Measurements from ENCODE around the gene SOX13. TPM values are rescaled to one million over a fixed set of nuclear protein-coding genes. Genes with fewer than 3 reads are reported as not detected.

Gene SOX13
- total RNA-seq (2.2 TPM), polyA plus RNA-seq (3.8 TPM)
- long read RNA-seq, donor 1: 0 reads
- long read RNA-seq, donor 2, partial matches to known transcripts: 0 of 1 reads
- long read RNA-seq, donor 2, other reads (novel, unspliced or antisense): 0 of 1 reads
- long read RNA-seq, donor 3, partial matches to known transcripts: 0 of 1 reads
- long read RNA-seq, donor 3, other reads (novel, unspliced or antisense): 0 of 1 reads
- long read RNA-seq, donor 4: 0 reads
- long read RNA-seq, donor 5: 0 reads
- long read RNA-seq, donor 6: 0 reads
- long read RNA-seq, donor 7: 0 reads
- long read RNA-seq, donor 8: 0 reads
- long read RNA-seq, donor 9: 0 reads
- long read RNA-seq, donor 10: 0 reads

DNA sequence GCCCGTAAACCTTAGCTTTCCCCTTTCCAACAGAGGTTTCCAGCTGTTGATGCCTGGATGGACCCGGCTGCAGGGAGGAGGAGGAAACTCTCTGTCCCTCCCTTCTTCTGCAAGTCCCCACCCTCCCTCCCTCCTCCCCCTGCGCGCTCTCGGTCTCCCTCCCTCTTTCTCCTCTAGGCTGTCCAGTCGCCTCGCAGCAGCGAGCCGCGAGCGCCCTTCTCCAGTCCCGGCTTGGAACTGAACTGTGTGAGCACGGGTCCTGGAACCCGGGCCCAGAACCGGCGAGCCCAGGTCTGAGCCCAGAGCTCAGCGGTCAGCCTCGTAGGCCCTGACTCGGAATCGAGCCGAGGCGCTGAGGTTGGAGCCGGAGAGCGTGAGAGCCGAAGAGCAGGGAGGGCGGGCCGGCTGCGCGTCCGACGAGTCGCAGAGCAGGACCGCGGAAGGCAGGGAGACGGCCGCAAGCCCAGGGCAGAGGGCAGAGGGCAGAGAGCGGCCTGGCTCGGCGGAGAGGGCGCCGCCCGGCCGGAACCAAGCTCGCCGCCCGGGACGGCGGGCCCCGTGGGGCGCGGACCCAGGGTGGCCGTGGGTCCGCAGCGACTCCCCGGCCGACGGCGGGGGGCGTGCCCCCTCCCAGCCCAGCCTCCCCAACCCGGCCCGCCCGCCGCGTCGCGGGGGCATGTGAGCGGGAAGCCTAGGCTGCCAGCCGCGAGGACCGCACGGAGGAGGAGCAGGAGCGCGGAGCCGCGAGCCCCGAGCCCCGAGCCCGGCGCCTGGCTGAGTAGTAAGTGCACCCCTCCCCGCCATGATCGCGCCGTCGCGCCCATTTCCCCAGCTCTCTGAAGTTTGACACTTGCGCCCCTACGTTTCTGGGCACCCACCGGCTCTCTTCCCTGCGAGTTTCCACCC is at the start of gene SOX13:
Gene SOX13 (plus strand): TSS at position 185 of the 906 bp plus-strand sequence. CDS start 39,801 bp downstream, outside the sequence.
- WGBS: under 1% methylated on average over 89 of the region's 89 CpGs
- Histone ChIP-seq H3K27me3 (ENCODE audit: control insufficient read depth in 2 of 2, insufficient read depth in 1 of 2, low read length in 1 of 2) (peaks cover 60 to 76% of the 10 kb centered on the region in 2 donors), H3K27ac (ENCODE audit: low read depth in 1 of 2, low read length in 1 of 2) (peak within 1 kb of the TSS in 1 of 2 donors; percentile 18), H3K36me3 (ENCODE audit: control insufficient read depth in 2 of 2, insufficient read depth in 2 of 2, low read length in 1 of 2) (no peaks in the 10 kb centered on the region), H3K9me3 (ENCODE audit: control insufficient read depth in 2 of 2, insufficient read depth in 1 of 2, low read length in 1 of 2) (peaks cover 0 to 5% of the 10 kb centered on the region in 2 donors), H3K4me1 (ENCODE audit: control insufficient read depth in 2 of 2, insufficient read depth in 2 of 2, low read length in 2 of 2) (peaks cover 2 to 17% of the 10 kb centered on the region in 2 donors), H3K4me3 (ENCODE audit: low read length in 2 of 2) (peak within 1 kb of the TSS; percentile 18 to 39)
- DNase-seq (ENCODE audit: low read depth in 6 of 9, low spot score in 9 of 9): peak in 1 of 9 donors; percentile 31

DNA sequence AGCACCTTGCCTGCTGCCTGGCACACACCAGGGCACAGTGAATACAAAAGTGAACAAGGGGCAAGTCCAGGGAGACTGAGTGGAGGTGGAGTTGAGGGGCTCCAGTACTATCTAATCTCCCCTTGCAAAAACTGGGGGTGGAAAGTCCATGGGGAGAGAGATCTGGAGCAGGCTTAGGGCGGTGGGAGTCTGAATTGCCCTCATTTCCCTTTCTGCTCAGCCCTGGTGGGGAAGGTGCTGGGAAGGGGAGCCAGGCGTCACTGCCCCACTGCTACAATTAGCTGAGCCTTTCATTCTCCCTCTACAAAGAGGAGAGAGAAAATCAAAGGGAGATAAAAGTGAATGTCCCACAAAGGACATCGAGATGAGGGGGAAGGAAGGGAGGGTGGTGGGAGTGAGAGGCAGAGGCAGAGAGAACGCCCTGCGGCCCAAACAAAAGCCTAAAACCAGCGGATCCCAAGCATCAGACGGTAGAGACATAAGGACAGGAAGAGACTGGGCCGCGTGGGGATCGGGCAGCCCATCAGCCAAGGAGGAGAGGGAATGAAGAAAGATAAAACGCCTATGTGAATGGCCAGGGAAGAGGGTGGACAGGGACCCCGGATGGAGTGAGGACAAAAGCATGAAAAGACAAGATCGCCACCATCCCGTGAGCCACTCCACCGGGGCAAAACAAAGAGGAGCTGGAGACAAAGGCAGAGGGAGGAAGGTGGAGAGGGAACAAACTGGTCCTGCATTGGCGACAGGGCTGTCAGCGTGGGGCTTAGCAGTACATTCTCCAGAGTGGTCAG is 46.8 kb upstream of the SOX13 start:
- WGBS: 65% methylated on average over 17 of the region's 17 CpGs
- Histone ChIP-seq H3K4me3 (ENCODE audit: low read length in 2 of 2) (no peak overlapping the region), H3K9me3 (ENCODE audit: control insufficient read depth in 2 of 2, insufficient read depth in 1 of 2, low read length in 1 of 2) (no peaks in the 10 kb centered on the region), H3K27ac (ENCODE audit: low read depth in 1 of 2, low read length in 1 of 2) (no peak overlapping the region), H3K4me1 (ENCODE audit: control insufficient read depth in 2 of 2, insufficient read depth in 2 of 2, low read length in 2 of 2) (no peaks in the 10 kb centered on the region), H3K27me3 (ENCODE audit: control insufficient read depth in 2 of 2, insufficient read depth in 1 of 2, low read length in 1 of 2) (peaks cover 2 to 11% of the 10 kb centered on the region in 2 donors), H3K36me3 (ENCODE audit: control insufficient read depth in 2 of 2, insufficient read depth in 2 of 2, low read length in 1 of 2) (no peaks in the 10 kb centered on the region)
- DNase-seq (ENCODE audit: low read depth in 6 of 9, low spot score in 9 of 9): no peak

DNA sequence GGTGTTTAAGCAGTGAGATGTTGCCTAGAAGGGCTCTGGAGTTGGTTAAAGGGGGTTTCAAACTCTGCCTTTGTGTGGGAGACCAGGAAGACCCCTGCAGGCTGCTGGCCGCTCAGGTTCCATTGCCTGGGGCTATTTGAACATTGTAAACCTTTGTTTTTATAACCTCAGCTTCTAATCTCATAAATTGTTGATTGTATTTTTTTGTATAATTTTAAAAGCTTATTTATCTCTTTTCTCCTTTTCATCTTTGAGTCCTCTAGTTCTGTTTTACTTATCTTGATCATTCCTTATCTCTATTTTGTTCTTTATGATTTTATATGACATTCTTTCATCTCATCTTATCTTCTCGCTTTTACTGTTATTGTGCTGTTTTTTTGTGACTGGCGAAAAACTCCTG is 45.5 kb upstream of the SOX13 start:
- Histone ChIP-seq H3K4me3 (ENCODE audit: low read length in 2 of 2) (no peak overlapping the region), H3K27me3 (ENCODE audit: control insufficient read depth in 2 of 2, insufficient read depth in 1 of 2, low read length in 1 of 2) (peaks cover 2 to 11% of the 10 kb centered on the region in 2 donors), H3K4me1 (ENCODE audit: control insufficient read depth in 2 of 2, insufficient read depth in 2 of 2, low read length in 2 of 2) (no peaks in the 10 kb centered on the region), H3K9me3 (ENCODE audit: control insufficient read depth in 2 of 2, insufficient read depth in 1 of 2, low read length in 1 of 2) (no peaks in the 10 kb centered on the region), H3K27ac (ENCODE audit: low read depth in 1 of 2, low read length in 1 of 2) (no peak overlapping the region), H3K36me3 (ENCODE audit: control insufficient read depth in 2 of 2, insufficient read depth in 2 of 2, low read length in 1 of 2) (no peaks in the 10 kb centered on the region)
- DNase-seq (ENCODE audit: low read depth in 6 of 9, low spot score in 9 of 9): no peak
- WGBS: 93% methylated on average over 3 of the region's 3 CpGs

DNA sequence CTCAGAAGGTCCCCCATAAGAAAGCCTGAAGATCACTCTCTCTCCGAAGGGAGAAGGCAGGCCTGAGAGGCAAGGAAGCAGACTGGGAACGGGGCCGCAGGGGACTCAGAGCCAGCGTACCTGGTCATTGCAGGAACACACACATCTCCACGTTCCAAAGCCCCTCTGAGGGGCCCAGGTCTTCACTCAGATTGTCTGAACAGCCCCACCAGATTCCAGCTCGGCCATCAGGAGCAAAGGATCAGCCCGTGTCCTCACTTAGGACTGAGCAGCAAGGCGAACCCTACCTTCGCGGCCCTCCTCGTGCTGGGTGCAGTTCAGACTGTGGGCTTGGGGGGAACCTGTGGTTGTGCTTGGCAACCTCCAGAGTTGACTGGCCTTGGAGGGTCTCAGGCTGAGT is 43.9 kb upstream of the SOX13 start:
- WGBS: 94% methylated on average over 11 of the region's 11 CpGs
- DNase-seq (ENCODE audit: low read depth in 6 of 9, low spot score in 9 of 9): no peak

DNA sequence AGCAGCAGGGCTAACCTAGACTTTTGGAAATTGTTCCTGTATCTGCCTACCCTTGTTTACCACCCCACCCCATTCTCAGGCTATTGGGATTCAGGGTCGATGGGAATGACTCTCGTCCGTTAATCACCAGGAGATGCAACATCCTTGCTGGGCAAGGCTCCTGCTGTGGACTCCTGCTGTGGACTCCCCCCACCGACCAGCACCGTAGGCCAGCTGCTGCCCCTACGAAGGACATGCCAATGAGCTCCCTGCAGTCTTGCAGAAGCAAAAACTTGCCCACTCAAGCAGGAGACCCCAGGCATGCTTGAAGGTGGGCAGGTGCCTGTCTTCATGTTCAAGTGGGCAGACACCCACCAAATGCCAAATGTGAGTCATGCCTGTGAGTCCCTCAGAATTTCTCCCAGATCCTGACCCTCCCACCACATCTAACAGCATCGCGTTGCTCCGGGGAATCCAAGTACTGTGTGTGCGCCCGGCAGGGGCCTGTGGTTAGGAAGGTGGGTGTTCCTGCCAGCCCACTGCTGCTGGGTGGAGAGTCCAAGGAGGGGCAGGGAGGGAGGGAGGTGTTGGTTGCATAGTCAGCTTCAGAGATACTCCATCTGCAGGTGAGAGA is 41.7 kb upstream of the SOX13 start:
- Histone ChIP-seq H3K9me3 (ENCODE audit: control insufficient read depth in 2 of 2, insufficient read depth in 1 of 2, low read length in 1 of 2) (no peaks in the 10 kb centered on the region), H3K4me1 (ENCODE audit: control insufficient read depth in 2 of 2, insufficient read depth in 2 of 2, low read length in 2 of 2) (no peaks in the 10 kb centered on the region), H3K27me3 (ENCODE audit: control insufficient read depth in 2 of 2, insufficient read depth in 1 of 2, low read length in 1 of 2) (peaks cover 2 to 6% of the 10 kb centered on the region in 2 donors), H3K4me3 (ENCODE audit: low read length in 2 of 2) (no peak overlapping the region), H3K36me3 (ENCODE audit: control insufficient read depth in 2 of 2, insufficient read depth in 2 of 2, low read length in 1 of 2) (no peaks in the 10 kb centered on the region), H3K27ac (ENCODE audit: low read depth in 1 of 2, low read length in 1 of 2) (no peak overlapping the region)
- 49% methylated on average over 11 of the region's 11 CpGs for WGBS
- DNase-seq (ENCODE audit: low read depth in 6 of 9, low spot score in 9 of 9): no peak

More for the DNA sequence above, 43.9 kb upstream of the SOX13 start:
- Histone ChIP-seq H3K9me3 (ENCODE audit: control insufficient read depth in 2 of 2, insufficient read depth in 1 of 2, low read length in 1 of 2) (no peaks in the 10 kb centered on the region), H3K4me1 (ENCODE audit: control insufficient read depth in 2 of 2, insufficient read depth in 2 of 2, low read length in 2 of 2) (no peaks in the 10 kb centered on the region), H3K27me3 (ENCODE audit: control insufficient read depth in 2 of 2, insufficient read depth in 1 of 2, low read length in 1 of 2) (peaks cover 2 to 11% of the 10 kb centered on the region in 2 donors), H3K36me3 (ENCODE audit: control insufficient read depth in 2 of 2, insufficient read depth in 2 of 2, low read length in 1 of 2) (no peaks in the 10 kb centered on the region), H3K4me3 (ENCODE audit: low read length in 2 of 2) (no peak overlapping the region), H3K27ac (ENCODE audit: low read depth in 1 of 2, low read length in 1 of 2) (no peak overlapping the region)

DNA sequence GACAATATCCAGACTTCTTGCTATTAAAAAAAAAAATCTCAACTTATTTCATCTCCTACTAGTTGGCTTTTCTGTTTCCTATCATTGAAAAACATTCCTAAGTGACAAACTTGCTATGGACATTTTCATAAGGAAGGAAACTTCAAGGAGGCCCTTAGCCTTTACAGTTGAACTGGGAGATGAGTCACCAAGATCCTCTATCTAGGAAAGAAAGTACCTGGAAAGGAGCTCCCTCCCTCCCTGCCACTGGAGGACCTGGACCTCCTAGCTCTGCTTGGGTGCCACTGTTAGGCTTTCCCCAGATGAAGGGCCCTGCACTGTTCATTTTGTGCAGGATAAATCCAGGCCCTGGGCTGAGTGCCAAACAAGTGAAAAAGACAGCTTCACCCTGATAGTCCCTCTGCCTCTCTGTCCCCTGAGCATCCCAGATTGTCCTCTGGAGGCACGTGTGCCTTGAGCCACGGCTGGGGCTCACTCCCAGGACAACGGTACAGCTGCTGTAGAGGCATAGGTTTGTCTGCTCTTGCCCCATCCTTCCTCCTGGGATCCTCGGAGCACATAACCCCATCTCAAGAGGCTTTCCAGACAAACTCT is 40.2 kb upstream of the SOX13 start:
- 96% methylated on average over 4 of the region's 4 CpGs for WGBS
- DNase-seq (ENCODE audit: low read depth in 6 of 9, low spot score in 9 of 9): no peak
- H3K4me3 ChIP-seq (ENCODE audit: low read length in 2 of 2): no peak overlapping the region

DNA sequence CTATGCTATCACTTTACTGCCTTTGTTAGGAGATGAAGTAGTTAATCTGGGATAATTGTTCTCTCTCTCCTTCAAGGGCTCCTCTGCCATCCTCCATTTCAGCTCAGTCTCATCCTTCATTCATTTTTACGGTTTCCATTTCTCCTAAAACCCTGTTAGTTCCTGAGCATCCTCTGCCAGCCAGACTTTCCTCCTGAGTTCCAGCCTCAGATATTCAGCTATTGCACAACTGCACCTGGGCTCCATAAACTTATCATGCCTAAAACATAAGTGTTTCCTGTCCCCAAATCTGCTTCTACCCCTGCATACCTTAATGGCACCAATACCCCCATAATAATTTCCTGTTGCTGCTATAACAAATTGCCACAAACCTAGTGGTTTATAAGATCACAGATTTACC is 39.6 kb upstream of the SOX13 start:
- H3K4me1 ChIP-seq (ENCODE audit: control insufficient read depth in 2 of 2, insufficient read depth in 2 of 2, low read length in 2 of 2): no peaks in the 10 kb centered on the region
- WGBS: 80% methylated on average over 1 of the region's 1 CpG
- H3K9me3 ChIP-seq (ENCODE audit: control insufficient read depth in 2 of 2, insufficient read depth in 1 of 2, low read length in 1 of 2): no peaks in the 10 kb centered on the region
- no peaks in the 10 kb centered on the region for H3K27me3 ChIP-seq (ENCODE audit: control insufficient read depth in 2 of 2, insufficient read depth in 1 of 2, low read length in 1 of 2)
- DNase-seq (ENCODE audit: low read depth in 6 of 9, low spot score in 9 of 9): no peak
- no peak overlapping the region for H3K4me3 ChIP-seq (ENCODE audit: low read length in 2 of 2)
- no peak overlapping the region for H3K27ac ChIP-seq (ENCODE audit: low read depth in 1 of 2, low read length in 1 of 2)
- H3K36me3 ChIP-seq (ENCODE audit: control insufficient read depth in 2 of 2, insufficient read depth in 2 of 2, low read length in 1 of 2): no peaks in the 10 kb centered on the region

More for the DNA sequence above, 40.2 kb upstream of the SOX13 start:
- Histone ChIP-seq H3K27ac (ENCODE audit: low read depth in 1 of 2, low read length in 1 of 2) (no peak overlapping the region), H3K4me1 (ENCODE audit: control insufficient read depth in 2 of 2, insufficient read depth in 2 of 2, low read length in 2 of 2) (no peaks in the 10 kb centered on the region), H3K9me3 (ENCODE audit: control insufficient read depth in 2 of 2, insufficient read depth in 1 of 2, low read length in 1 of 2) (no peaks in the 10 kb centered on the region), H3K27me3 (ENCODE audit: control insufficient read depth in 2 of 2, insufficient read depth in 1 of 2, low read length in 1 of 2) (no peaks in the 10 kb centered on the region), H3K36me3 (ENCODE audit: control insufficient read depth in 2 of 2, insufficient read depth in 2 of 2, low read length in 1 of 2) (no peaks in the 10 kb centered on the region)

DNA sequence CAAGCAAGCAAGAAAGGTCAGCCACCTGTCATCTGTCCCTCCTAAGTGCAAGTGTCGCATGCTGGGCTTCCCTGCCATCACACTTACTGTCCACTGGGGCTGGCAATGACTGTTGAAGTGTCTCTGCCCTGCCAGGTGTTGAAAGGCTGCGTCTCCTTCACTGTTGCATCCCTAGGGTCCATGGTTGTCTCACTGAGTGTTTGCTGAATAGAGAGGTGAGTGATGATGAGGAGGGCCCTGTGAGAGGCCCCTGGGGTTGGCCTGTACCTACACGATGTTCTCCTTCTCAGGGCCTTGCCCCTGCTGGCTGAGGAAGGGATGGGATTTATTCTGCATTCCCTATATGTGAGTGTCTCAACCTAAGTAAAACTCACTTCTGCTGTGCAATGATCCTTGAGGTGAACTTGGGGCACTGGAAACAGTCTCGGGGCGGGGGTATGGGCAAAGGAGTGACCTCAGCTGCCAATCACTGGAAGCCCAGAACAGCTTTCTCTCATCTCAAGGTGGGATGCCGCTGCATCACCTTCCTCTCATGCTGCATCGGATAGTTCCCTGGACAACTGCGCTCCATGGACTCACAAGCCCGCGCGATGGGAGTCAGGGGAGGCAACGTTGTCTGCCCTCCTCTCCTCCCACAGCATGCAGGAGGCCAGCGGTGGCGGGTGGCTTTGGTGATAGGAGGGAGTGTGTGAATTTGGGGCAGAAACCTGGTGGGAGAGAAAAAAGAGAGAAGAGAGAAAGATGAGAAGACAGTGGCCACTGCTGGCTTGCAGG is 35.8 kb upstream of the SOX13 start:
- no peak for DNase-seq (ENCODE audit: low read depth in 6 of 9, low spot score in 9 of 9)
- Histone ChIP-seq H3K27me3 (ENCODE audit: control insufficient read depth in 2 of 2, insufficient read depth in 1 of 2, low read length in 1 of 2) (no peaks in the 10 kb centered on the region), H3K27ac (ENCODE audit: low read depth in 1 of 2, low read length in 1 of 2) (no peak overlapping the region), H3K4me1 (ENCODE audit: control insufficient read depth in 2 of 2, insufficient read depth in 2 of 2, low read length in 2 of 2) (no peaks in the 10 kb centered on the region), H3K9me3 (ENCODE audit: control insufficient read depth in 2 of 2, insufficient read depth in 1 of 2, low read length in 1 of 2) (no peaks in the 10 kb centered on the region), H3K36me3 (ENCODE audit: control insufficient read depth in 2 of 2, insufficient read depth in 2 of 2, low read length in 1 of 2) (no peaks in the 10 kb centered on the region), H3K4me3 (ENCODE audit: low read length in 2 of 2) (no peak overlapping the region)
- 84% methylated on average over 14 of the region's 14 CpGs for WGBS

All from thymus (tissue), 14 donors.